Stimulated activated CD4-positive, alpha-beta T cell treated with anti-CD3 and anti-CD28 coated beads, Interleukin-2, amount 100 ng/mL, for 48 hours (primary cell): Measurements from ENCODE around the gene CDIP1.
A peak's percentile ranks its signal among the peaks of the same experiment; 100 is the strongest.

Experiments
- DNase-seq, 2 donors: peaks; one replicate each; pipeline ENCODE4 v3.0.0-alpha.2; 2020

CDIP1 gene

GRCh38 chr16:4513086-4513860 lies 25.3 kb downstream of the CDIP1 start:
- DNase-seq, result no peak

GRCh38 chr16:4512473-4512872 lies 26.1 kb downstream of the CDIP1 start:
- DNase-seq, result no peak

- DNase-seq, result no peak
Measured at GRCh38 chr16:4511441-4512082, 27.0 kb downstream of the CDIP1 start.

- no peak for DNase-seq
Measured at GRCh38 chr16:4510747-4511426, 27.7 kb downstream of the CDIP1 start.

DNA sequence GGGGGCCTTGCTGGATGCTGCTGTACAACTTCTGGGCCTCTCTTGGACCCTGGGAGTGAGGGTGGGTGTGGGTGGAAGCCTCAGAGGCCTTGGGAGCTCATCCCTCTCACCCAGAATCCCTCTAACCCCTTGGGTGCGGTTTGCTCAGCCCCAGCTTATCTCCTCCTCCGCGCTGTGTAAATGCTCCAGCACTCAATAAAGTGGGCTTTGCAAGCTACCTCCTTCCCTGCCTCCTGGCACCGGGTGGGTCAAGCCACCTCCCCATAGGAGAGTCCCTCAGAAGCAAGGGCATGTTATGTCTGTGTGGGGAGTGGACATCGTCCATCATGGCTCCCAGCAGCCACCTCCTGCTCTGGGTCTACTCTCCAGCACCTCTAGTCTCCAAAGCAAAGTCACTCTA lies 28.4 kb downstream of the CDIP1 start:
- no peak for DNase-seq

DNA sequence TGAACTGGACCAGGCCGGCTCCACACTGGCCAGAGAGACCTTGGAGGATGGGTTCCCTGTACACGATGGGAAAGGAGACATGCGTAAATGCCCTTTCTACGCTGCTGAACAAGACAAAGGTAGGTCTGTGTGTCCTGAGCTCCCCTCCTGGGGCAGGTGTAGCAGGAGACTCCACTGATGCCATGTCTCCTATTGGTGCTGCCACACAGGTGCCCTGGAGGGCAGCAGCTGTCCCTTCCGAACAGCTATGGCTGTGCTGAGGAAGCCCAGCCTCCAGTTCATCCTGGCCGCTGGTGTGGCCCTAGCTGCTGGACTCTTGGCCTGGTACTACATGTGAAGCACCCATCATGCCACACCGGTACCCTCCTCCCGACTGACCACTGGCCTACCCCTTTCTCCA lies 29.2 kb downstream of the CDIP1 start:
- no peak for DNase-seq

- DNase-seq, result no peak
Measured at GRCh38 chr16:4508806-4509205, 29.8 kb downstream of the CDIP1 start.

- no peak for DNase-seq
Measured at GRCh38 chr16:4507588-4508345, 30.8 kb downstream of the CDIP1 start.

DNA sequence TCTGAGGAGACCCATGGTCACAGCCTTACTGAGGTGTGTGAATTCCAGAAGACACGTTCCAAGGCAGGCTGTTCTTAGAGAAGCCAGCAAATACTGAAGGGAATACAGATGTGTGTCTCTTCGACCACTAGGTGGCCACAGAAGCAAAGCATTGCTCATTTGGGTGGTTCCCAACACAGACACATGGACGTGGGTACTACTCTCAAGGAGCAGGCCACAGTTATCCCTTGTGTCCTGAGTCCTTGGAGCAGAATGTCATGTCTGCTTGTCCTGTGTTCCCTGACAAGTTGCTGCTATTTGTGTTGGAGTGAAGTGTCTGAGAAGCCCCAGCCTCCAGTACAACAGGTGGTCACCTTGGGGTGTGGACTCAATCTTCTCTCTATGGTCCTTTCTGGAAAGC lies 32.1 kb downstream of the CDIP1 start:
- peak; percentile 35 to 40 for DNase-seq

GRCh38 chr16:4505356-4506147 lies 33.0 kb downstream of the CDIP1 start:
- peak; percentile 36 to 47 for DNase-seq

- DNase-seq, result no peak
Measured at GRCh38 chr16:4501071-4501478, 37.5 kb downstream of the CDIP1 start.

GRCh38 chr16:4500272-4500671 lies 38.3 kb downstream of the CDIP1 start:
- DNase-seq, result no peak

DNA sequence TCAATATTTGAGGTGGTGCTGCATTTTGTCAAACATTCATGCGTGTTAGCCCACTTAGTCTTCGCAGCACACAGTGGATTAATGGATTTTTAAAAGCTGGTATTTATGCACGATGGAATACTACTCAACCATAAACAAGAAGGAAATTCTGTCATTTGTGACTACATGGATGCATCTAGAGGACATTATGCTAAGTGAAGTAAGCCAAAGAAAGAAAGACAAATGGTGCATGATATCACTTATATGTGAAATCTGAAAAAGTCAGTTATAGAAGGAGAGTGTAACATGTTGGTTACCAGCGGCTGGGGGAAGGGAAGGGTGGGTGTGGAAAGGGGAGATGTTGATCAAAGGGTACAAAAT lies 39.4 kb downstream of the CDIP1 start:
- DNase-seq, result no peak

DNA sequence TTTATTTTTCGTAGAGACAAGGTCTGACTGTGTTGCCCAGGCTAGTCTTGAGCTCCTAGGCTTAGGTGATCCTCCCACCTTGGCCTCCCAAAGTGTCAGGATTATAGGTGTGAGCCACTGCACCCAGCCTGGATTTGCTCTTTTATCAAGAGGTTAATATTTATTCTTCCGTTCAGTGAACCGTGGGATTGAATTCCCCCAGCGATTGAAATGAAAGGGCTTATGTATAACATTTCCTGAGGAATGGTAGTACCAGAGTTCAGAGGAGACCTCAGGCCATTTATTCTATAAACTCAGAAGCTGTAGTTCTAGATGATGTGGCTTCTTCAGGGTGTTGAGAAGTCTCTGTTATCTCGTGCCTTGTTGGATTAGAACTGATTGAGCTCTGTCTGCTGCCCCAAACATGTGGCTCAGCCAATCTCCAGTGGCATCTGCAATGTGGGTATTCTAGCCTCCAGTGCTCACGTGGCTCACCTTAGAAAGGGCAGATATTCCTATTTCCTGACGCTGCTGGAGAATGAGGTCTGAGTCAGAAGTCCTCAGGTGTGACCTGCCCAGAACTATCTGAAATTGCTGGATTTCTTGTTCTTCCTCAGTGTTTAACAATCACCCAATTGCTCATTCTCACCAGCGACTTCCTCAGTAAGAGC lies 39.9 kb downstream of the CDIP1 start:
- DNase-seq, result no peak

GRCh38 chr16:4496305-4496704 lies 42.3 kb downstream of the CDIP1 start:
- no peak for DNase-seq

DNA sequence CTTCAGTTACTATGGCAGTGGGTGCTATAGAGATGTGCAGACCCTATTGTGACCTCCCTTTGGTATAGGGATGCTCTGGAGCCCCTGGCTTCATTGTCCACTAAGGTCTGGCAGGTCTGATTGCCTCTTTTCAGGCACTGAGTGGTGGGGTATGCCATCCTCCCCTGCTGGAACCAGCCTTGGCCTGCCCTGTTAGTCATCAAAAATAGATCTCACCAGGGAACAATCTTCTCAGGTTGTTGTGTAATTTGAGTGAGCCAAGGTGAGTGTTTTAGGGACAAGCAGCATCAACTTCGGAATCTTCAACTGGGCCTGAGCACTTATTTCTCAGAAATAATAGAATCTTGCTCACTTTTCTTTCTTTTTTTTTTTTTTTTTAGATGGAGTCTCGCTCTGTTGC lies 42.8 kb downstream of the CDIP1 start:
- no peak for DNase-seq

- DNase-seq, result no peak
Measured at GRCh38 chr16:4494746-4495490, 43.7 kb downstream of the CDIP1 start.

- no peak for DNase-seq
Measured at GRCh38 chr16:4491898-4492297, 46.7 kb downstream of the CDIP1 start.

- DNase-seq, result no peak
Measured at GRCh38 chr16:4489030-4489429, 49.5 kb downstream of the CDIP1 start.

DNA sequence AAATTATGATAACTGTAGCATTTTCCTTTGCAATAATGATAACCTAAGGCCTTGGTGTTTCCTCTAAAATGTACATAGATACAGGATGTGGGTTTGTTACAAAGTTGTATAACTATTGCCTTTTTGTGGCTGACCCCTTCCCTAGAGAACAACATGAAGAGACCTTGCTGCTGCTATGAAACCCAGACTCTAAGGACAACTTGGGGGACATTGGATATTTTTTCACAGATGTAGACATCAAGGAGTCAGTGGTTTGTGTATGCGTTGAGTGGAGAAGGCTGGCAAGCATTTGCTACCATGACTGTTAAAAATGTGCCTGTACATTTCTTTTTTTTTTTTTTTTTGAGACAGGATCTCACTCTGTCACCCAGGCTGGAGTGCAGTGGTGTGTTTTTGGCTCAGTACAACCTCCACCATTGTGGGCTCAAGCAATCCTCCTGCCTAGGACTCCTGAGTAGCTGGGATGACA lies 50.0 kb downstream of the CDIP1 start:
- no peak for DNase-seq

DNA sequence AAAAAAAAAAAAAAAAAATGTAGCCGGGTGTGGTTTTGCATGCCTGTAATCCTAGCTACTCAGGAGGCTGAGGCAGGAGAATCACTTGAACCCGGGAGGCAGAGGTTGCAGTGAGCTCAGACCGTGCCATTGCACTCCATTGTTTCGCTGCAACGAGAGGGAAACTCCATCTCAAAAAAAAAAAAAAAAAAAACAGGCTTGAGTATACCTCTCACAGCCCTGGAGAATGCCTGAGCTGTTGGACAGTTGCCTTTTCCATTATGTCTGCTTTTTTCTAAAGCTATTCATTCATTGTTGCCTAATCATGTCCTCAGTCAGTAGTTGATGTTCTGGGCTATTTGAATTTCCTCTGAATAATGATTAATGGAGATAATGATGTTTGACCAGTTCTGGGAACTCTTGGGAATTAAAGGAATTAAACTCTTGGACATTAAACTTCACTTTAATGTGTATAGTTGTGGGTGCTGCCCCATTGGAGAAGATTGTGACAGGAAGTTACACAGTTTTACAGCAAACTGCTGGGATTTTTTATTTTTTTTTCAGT lies 50.5 kb downstream of the CDIP1 start:
- DNase-seq, result no peak
